ENCODE data around the gene RNF41.

RNF41 gene

GRCh38 chr12:56242986-56243385 lies 21.3 kb upstream of the RNF41 start:
- DNase-seq: no peak

DNA sequence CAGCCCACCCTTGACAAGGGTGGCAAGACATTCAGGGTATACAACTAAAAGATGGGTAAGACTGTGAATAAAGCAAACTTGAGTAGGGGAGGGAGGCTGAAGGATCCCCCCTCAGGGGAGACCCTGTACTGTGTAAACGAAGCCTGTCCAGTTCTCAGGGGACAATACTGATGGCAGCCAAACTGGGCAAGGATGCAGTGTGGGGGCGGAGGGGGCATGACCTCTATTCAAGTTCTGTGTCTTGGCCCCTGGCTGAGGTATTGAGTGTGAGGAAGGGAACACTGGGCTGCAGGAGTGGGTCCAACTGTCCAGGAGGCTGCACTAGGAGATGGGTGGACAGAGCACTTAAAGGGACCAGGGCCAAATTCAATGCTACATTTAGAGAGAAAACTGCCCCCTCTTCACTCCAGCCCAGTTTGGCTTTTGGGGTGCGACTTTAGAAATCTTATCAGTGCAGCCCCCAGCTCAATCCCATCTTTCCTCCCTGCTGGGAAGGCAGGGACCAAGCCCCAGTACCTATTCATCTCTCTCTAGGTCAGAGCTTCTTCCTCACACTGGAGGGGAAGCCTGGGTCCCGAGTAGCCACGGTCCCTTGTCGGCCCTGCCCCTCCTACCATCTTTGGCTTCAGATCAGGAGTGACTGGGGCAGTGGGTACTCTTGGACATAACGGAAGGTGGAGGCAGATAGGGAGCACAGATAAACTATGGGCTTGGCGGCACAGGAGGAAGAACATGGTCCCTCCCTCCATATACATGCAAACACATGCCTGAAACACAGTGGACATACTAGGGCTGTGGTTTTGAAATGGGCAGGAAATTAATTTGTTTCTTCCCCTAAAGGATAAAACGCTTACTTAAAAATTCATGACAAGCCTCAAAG lies 19.9 kb upstream of the RNF41 start:
- no peak for DNase-seq

GRCh38 chr12:56237552-56237951 lies 15.8 kb upstream of the RNF41 start:
- DNase-seq: no peak

- no peak for DNase-seq
Measured at GRCh38 chr12:56236985-56237384, 15.3 kb upstream of the RNF41 start.

DNA sequence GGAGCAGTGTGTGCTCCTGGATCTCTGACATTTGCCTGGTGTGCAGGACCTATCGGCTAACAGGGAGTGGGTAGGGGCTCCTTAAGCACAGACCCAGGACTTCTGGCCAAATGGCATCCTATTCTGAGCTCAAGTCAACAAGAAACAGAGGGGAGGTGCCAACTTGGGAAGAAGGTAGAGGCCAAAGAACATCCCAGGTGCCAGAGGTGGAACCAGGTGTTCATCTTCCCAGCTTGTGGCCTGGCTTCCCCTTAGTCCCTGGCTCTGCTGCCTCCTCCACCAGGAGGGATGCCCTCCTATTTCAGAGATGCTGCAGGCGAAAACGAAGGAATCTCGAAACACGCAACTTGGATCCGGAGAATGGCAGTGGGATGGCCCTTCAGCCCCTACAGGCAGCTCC lies 14.4 kb upstream of the RNF41 start:
- DNase-seq: no peak

- DNase-seq: peak; percentile 31
Measured at GRCh38 chr12:56234746-56235436, 13.2 kb upstream of the RNF41 start.

- no peak for DNase-seq
Measured at GRCh38 chr12:56231184-56231582, 9.5 kb upstream of the RNF41 start.

- peak; percentile 78 for DNase-seq
Measured at GRCh38 chr12:56230432-56231183, 8.9 kb upstream of the RNF41 start.

GRCh38 chr12:56229916-56230431 lies 8.3 kb upstream of the RNF41 start, which contains the start of gene SLC39A5:
SLC39A5 (plus strand) TSS chr12:56230051; CDS start chr12:56231275, 1,224 bp downstream.
- DNase-seq: no peak

- no peak for DNase-seq
Measured at GRCh38 chr12:56229082-56229481, 7.4 kb upstream of the RNF41 start.

- no peak for DNase-seq
Measured at GRCh38 chr12:56224954-56225353, 3.2 kb upstream of the RNF41 start.

- peak; percentile 99 for DNase-seq
Measured at GRCh38 chr12:56224102-56224701, 2.5 kb upstream of the RNF41 start, which contains the start of gene NABP2. NABP2 (plus strand) TSS chr12:56224342; CDS start chr12:56224857, 515 bp downstream.

- no peak for DNase-seq
Measured at GRCh38 chr12:56223571-56224101, 1.9 kb upstream of the RNF41 start.

DNA sequence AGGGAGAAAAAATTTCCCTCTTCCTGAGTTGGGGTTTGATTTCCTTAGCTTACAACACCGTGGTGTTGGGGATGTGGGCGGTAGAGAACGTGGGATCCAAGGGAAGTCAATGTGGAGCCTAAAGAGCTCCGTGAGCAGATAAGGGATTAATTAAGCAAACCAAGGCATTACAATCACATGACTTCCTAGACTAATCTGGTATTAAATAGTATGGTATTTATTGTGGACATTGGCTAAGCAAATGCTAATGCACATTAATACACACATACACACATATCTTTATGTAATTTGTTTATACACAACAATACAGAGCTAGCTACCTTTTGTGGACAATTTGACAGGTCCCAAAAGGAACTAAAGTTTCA lies 791 bp upstream of the RNF41 start:
- DNase-seq: no peak

DNA sequence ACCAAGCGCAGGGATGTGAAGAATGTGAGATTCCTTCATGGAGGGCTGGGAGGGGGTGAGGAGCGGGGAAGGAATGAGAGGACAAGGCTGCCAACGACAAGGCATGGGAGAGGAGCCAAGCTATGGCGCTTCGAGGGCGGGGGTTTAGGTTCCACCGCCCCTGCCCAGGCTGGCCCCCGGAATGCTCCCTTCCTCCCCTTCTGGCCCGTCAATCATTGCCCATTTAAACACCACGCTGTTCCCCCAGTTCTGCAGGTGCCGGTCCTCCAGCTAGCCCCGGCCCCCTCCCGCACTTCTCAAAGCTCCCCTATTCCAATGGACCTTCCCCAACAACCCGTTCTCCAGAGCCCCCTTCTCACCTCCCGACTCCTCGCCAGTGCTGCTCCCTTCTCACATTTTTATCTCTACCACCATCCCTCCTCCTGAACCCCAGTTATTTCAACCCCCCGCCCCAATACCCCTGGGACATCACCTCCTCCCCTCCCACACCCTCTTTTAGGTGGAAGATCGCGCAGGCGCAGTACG lies 428 bp downstream of the RNF41 start:
- DNase-seq: peak; percentile 54

- DNase-seq: no peak
Measured at GRCh38 chr12:56220611-56221231, 1.0 kb downstream of the RNF41 start.

- no peak for DNase-seq
Measured at GRCh38 chr12:56219840-56220239, 1.9 kb downstream of the RNF41 start.

DNA sequence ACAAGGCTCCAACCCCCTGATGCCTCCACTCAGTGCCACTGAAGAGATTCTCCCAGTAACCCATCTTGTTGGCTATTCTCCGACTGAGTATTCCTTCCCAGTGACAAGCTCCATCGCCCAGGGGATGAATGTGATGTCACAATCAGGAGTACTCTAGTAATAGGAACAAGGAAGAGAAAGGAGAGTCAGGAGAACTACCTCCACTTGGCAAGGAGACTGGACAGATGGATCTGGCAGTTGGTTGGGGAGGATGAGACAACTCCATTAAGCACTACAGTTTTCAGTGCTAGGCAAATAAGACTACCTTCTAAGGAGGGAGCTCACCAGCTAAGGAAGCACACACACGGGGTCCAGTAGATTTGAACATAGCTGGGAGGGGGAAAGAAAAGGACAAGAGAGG lies 5.3 kb downstream of the RNF41 start:
- no peak for DNase-seq

DNA sequence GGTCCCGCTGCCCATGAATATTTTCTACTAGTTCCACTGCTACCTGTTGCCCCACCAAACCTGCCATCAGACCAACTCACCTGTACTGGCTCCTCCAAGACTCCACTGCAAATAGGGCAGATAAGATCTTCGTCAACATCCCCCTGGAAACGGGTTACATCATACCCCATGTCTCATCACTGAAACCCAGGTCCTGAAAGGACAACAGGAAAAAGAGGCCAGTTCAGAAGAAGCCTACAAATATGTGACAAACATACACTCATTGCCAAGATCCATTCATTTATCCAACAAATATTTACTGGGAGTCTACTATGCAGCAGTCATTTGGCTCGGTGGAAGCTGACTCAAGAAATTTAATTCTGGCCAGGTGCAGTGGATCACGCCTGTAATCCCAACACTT lies 7.8 kb downstream of the RNF41 start:
- no peak for DNase-seq

DNA sequence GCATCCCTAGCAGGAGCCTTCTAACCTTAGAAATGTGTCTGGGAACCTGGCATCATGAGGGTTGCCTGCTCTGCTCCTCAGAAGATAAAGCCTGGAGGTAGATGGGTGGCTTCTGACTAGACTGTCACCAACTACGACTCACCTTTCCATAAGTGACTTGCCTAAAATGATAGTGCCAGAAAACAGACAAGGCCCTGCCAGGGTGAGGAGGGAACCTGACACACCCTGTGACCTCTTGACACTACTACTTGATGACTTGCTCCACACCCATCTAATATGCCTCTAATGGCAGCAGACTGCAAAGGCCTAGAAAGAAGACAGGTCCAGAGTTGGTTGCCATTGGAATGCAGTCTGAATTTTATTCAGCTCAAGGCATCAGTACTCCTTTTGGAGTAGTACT lies 9.4 kb downstream of the RNF41 start:
- no peak for DNase-seq

GRCh38 chr12:56208006-56208405 lies 13.7 kb downstream of the RNF41 start:
- DNase-seq: no peak

All from DMS53 (cell line).